ENCODE results near the gene RPN2. TPM values are rescaled to one million over a fixed set of nuclear protein-coding genes. Genes with fewer than 3 reads are reported as not detected.

The RPN2 gene
- polyA plus RNA-seq, 3 donors = 169 to 215 (median 199) TPM

- H3K27me3 ChIP-seq (ENCODE audit: control insufficient read depth in 2 of 2, insufficient read depth in 2 of 2, low read length in 2 of 2) = no peaks in the 10 kb centered on the region
- no peaks in the 10 kb centered on the region for H3K36me3 ChIP-seq (replicated peaks in 1 of 2; ENCODE audit: control insufficient read depth in 1 of 2, insufficient read depth in 2 of 2, low read length in 2 of 2)
- no peak overlapping the region for H3K9ac ChIP-seq (ENCODE audit: insufficient read depth, low read length, poor library complexity, severe bottlenecking)
- no peaks in the 10 kb centered on the region for H3K79me2 ChIP-seq (ENCODE audit: insufficient read depth, low read length)
- Mint-ChIP-seq H3K27ac (no peak overlapping the region), H3K4me3 (no peak overlapping the region), H3K9me3 (peaks cover 0 to 2% (median 0%) of the 10 kb centered on the region in 7 donors), H3K36me3 (no peaks in the 10 kb centered on the region), H3K4me1 (no peaks in the 10 kb centered on the region), H3K27me3 (ENCODE audit: low read depth in 3 of 3) (peaks cover 0 to 5% (median 3%) of the 10 kb centered on the region in 3 donors)
- DNase-seq = no peak
- 62% methylated on average over 6 of the region's 12 CpGs for WGBS (ENCODE audit: insufficient coverage)
- H4K20me1 ChIP-seq (ENCODE audit: insufficient read depth, low read length) = no peaks in the 10 kb centered on the region
- no peak for TF ChIP-seq CTCF (IDR thresholded peaks at IDR 0.05)
- no peak overlapping the region for H3K4me2 ChIP-seq (replicated peaks; ENCODE audit: extremely low read depth, low read length, poor library complexity, severe bottlenecking)
- no peak overlapping the region for H3K4me3 ChIP-seq (replicated peaks in 1 of 3; ENCODE audit: low read depth in 2 of 3, low read length in 3 of 3)
- no peaks in the 10 kb centered on the region for H3K9me3 ChIP-seq (replicated peaks in 1 of 2; ENCODE audit: control insufficient read depth in 1 of 2, insufficient read depth in 1 of 2, low read length in 2 of 2)
- H2AFZ ChIP-seq (ENCODE audit: insufficient read depth, low read depth, low read length, poor library complexity, severe bottlenecking) = no peak overlapping the region
- no peaks in the 10 kb centered on the region for H3K4me1 ChIP-seq (ENCODE audit: control insufficient read depth in 1 of 2, insufficient read depth in 2 of 2, low read length in 2 of 2)
- H3K27ac ChIP-seq (ENCODE audit: low read depth in 1 of 2, low read length in 2 of 2) = no peak overlapping the region
- intact Hi-C loops (cut with micrococcal nuclease) = no loop called here
Measured at GRCh38 chr20:37161830-37162549, 17.1 kb upstream of the RPN2 start.

GRCh38 chr20:37162646-37163045, 16.5 kb upstream of the RPN2 start:
- Mint-ChIP-seq H3K36me3 (peaks cover 0 to 1% of the 10 kb centered on the region in 2 donors), H3K27me3 (ENCODE audit: low read depth in 3 of 3) (peaks cover 0 to 5% (median 3%) of the 10 kb centered on the region in 3 donors), H3K4me3 (no peak overlapping the region), H3K4me1 (no peaks in the 10 kb centered on the region), H3K9me3 (peaks cover 0 to 2% (median 0%) of the 10 kb centered on the region in 7 donors), H3K27ac (no peak overlapping the region)
- intact Hi-C loops (cut with micrococcal nuclease) = no loop called here
- TF ChIP-seq CTCF (IDR thresholded peaks at IDR 0.05) = no peak
- no peak for DNase-seq
- Histone ChIP-seq H3K4me2 (replicated peaks; ENCODE audit: extremely low read depth, low read length, poor library complexity, severe bottlenecking) (no peak overlapping the region), H3K27me3 (ENCODE audit: control insufficient read depth in 2 of 2, insufficient read depth in 2 of 2, low read length in 2 of 2) (no peaks in the 10 kb centered on the region), H3K27ac (ENCODE audit: low read depth in 1 of 2, low read length in 2 of 2) (no peak overlapping the region), H3K4me3 (replicated peaks in 1 of 3; ENCODE audit: low read depth in 2 of 3, low read length in 3 of 3) (no peak overlapping the region), H3K9ac (ENCODE audit: insufficient read depth, low read length, poor library complexity, severe bottlenecking) (no peak overlapping the region), H3K36me3 (replicated peaks in 1 of 2; ENCODE audit: control insufficient read depth in 1 of 2, insufficient read depth in 2 of 2, low read length in 2 of 2) (no peaks in the 10 kb centered on the region), H2AFZ (ENCODE audit: insufficient read depth, low read depth, low read length, poor library complexity, severe bottlenecking) (no peak overlapping the region), H3K4me1 (ENCODE audit: control insufficient read depth in 1 of 2, insufficient read depth in 2 of 2, low read length in 2 of 2) (no peaks in the 10 kb centered on the region), H3K79me2 (ENCODE audit: insufficient read depth, low read length) (no peaks in the 10 kb centered on the region), H4K20me1 (ENCODE audit: insufficient read depth, low read length) (no peaks in the 10 kb centered on the region), H3K9me3 (replicated peaks in 1 of 2; ENCODE audit: control insufficient read depth in 1 of 2, insufficient read depth in 1 of 2, low read length in 2 of 2) (no peaks in the 10 kb centered on the region)
- WGBS (ENCODE audit: insufficient coverage) = 80% methylated on average over 1 of the region's 6 CpGs

All from CD14-positive monocyte (primary cell).